ENCODE results near the gene CBLN3. TPM values are rescaled to one million over a fixed set of nuclear protein-coding genes. Genes with fewer than 3 reads are reported as not detected.

The CBLN3 gene
- total RNA-seq, 4 donors from 2014 or later = 0.79 to 9.7 (median 1.6) TPM

DNA sequence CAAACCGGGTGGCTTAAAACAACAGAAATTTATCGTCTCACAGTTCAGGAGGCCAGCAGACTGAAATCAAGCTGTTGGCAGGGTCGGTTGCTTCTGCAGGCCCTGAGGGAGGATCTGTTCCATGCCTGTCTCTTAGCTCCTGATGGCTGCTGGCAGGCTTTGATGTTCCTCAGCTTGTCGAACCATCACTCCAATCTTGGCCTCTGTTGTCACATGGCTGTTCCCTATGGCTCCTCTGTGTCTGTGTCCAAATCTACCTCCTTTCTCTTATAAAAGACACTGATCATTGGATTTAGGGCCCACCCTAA lies 47.5 kb downstream of the CBLN3 start:
- no peak for TF ChIP-seq POLR2AphosphoS5 (IDR thresholded peaks at IDR 0.05)
- TF ChIP-seq, protein P1, sequence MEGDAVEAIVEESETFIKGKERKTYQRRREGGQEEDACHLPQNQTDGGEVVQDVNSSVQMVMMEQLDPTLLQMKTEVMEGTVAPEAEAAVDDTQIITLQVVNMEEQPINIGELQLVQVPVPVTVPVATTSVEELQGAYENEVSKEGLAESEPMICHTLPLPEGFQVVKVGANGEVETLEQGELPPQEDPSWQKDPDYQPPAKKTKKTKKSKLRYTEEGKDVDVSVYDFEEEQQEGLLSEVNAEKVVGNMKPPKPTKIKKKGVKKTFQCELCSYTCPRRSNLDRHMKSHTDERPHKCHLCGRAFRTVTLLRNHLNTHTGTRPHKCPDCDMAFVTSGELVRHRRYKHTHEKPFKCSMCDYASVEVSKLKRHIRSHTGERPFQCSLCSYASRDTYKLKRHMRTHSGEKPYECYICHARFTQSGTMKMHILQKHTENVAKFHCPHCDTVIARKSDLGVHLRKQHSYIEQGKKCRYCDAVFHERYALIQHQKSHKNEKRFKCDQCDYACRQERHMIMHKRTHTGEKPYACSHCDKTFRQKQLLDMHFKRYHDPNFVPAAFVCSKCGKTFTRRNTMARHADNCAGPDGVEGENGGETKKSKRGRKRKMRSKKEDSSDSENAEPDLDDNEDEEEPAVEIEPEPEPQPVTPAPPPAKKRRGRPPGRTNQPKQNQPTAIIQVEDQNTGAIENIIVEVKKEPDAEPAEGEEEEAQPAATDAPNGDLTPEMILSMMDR (IDR thresholded peaks at IDR 0.05) = no peak
- TF ChIP-seq POLR2A (IDR thresholded peaks at IDR 0.05) = no peak
- WGBS, 2 donors (ENCODE audit: low coverage in 1 of 2) = 80 to 90% methylated on average over 2 to 4 of the region's 4 CpGs
- no peak overlapping the region for H3K27ac ChIP-seq
- H3K4me3 ChIP-seq = no peak overlapping the region
- H3K36me3 ChIP-seq = no peaks in the 10 kb centered on the region
- no peaks in the 10 kb centered on the region for H3K9me3 ChIP-seq
- no peaks in the 10 kb centered on the region for H3K27me3 ChIP-seq
- intact Hi-C loops (cut with DNase I; ENCODE audit: low total_unique reads) (no loop called here), in situ Hi-C loops (cut with MboI; ENCODE audit: low pct_ligation_motif_present in 1 of 4, low pct_unique_long_range_greater_than_20kb in 1 of 4, low sequenced_read_pairs in 3 of 4) (no loop called here)
- no peak for DNase-seq
- peaks cover 0 to 7% (median 0%) of the 10 kb centered on the region in 4 donors for H3K4me1 ChIP-seq

DNA sequence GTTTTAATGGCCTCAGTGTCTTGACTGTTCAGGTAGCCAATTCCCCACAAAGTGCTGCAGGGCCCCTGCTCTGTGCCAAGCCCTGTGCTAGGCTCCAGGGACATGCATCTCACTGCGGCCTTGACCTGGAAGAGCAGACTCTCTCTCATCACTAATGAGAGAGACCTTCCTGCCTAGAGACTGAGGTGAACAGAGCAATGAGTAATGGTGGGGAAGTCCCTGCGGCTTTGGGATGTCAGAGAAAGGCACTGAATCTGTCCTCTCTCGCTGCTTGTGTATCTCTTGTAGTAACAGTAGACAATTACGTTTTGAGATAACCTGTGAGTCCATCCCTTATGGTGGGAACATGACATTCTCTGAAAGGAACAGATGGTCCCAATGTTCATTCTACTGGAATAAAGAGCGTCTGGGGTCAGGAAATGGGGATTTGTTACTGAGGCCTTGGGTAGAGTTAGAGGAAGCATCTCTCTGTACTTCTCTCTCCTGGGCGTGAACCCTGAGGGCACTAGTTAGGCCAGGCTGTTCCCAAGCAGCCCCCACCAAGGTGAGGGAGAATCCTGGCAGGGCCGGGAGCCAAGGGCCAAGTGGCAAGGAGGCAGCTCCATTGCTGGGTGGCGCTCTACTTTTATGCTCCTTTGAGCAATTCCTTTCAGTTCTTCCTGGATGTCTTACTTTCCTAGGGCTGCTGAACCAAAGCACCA lies 48.0 kb downstream of the CBLN3 start:
- TF ChIP-seq POLR2AphosphoS5 (IDR thresholded peaks at IDR 0.05) (no peak), EP300 (IDR thresholded peaks at IDR 0.05; ENCODE audit: low read depth) (no peak), POLR2A (IDR thresholded peaks at IDR 0.05) (no peak)
- TF ChIP-seq, protein P1 (IDR thresholded peaks at IDR 0.05) = no peak
- DNase-seq = no peak
- no peak overlapping the region for H3K27ac ChIP-seq
- 76 to 78% methylated on average over 4 to 8 of the region's 8 CpGs for WGBS, 2 donors (ENCODE audit: low coverage in 1 of 2)
- no peak overlapping the region for H3K4me3 ChIP-seq
- in situ Hi-C loops (cut with MboI; ENCODE audit: low pct_ligation_motif_present in 1 of 4, low pct_unique_long_range_greater_than_20kb in 1 of 4, low sequenced_read_pairs in 3 of 4) = no loop called here
- H3K9me3 ChIP-seq = no peaks in the 10 kb centered on the region
- H3K4me1 ChIP-seq = peaks cover 0 to 7% (median 0%) of the 10 kb centered on the region in 4 donors
- H3K27me3 ChIP-seq = no peaks in the 10 kb centered on the region
- no peaks in the 10 kb centered on the region for H3K36me3 ChIP-seq
- intact Hi-C loops (cut with DNase I; ENCODE audit: low total_unique reads) = no loop called here

DNA sequence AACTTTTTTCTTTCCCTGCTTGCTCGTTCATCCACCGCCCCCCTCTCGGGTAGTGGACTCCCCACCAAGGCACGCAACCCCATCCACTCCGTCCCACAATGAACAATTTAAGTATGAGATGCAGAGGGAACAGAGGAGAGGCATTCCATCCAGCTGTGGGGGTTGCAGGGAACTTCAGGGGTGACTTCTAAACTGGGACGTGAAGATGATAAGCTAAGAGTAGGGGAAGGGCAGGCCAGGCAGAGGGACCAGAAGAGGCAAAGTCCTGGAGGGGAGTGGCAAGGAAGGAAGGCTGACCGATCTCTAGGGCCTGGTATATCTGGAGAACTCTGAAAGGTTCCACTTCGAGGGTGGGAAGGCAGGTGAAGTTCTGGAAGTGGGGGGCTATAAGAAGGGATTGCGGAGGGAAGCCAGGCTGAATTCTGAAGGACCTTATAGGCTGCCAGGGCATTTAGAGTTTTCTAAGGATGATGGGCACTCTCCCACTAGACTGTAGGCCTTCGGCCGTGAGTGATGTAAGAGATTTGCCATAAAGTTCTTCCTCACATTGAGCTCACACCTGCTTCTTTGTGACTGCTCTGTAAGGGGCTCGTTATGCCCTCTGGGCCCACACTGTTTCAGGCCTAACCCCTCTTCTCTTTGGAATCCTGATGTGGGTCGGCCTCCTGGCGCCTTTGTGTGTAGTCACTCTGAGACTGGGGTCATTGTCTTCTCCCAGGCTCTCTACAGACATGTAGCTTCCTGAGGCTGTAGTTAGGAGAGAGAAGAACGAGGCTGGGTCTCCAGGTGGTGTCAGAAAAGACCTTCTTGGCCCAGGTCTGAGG lies 49.3 kb downstream of the CBLN3 start:
- peaks cover 0 to 7% (median 0%) of the 10 kb centered on the region in 4 donors for H3K4me1 ChIP-seq
- H3K9me3 ChIP-seq = no peaks in the 10 kb centered on the region
- in situ Hi-C loops (cut with MboI; ENCODE audit: low pct_ligation_motif_present in 1 of 4, low pct_unique_long_range_greater_than_20kb in 1 of 4, low sequenced_read_pairs in 3 of 4) (no loop called here), intact Hi-C loops (cut with DNase I; ENCODE audit: low total_unique reads) (no loop called here)
- H3K27me3 ChIP-seq = no peaks in the 10 kb centered on the region
- no peak overlapping the region for H3K4me3 ChIP-seq
- no peak for DNase-seq
- 47 to 77% methylated on average over 3 to 15 of the region's 15 CpGs for WGBS, 2 donors (ENCODE audit: low coverage in 1 of 2)
- H3K36me3 ChIP-seq = no peaks in the 10 kb centered on the region
- no peak overlapping the region for H3K27ac ChIP-seq
- TF ChIP-seq, protein P1 (IDR thresholded peaks at IDR 0.05) = no peak
- no peak for TF ChIP-seq POLR2A (IDR thresholded peaks at IDR 0.05)

DNA sequence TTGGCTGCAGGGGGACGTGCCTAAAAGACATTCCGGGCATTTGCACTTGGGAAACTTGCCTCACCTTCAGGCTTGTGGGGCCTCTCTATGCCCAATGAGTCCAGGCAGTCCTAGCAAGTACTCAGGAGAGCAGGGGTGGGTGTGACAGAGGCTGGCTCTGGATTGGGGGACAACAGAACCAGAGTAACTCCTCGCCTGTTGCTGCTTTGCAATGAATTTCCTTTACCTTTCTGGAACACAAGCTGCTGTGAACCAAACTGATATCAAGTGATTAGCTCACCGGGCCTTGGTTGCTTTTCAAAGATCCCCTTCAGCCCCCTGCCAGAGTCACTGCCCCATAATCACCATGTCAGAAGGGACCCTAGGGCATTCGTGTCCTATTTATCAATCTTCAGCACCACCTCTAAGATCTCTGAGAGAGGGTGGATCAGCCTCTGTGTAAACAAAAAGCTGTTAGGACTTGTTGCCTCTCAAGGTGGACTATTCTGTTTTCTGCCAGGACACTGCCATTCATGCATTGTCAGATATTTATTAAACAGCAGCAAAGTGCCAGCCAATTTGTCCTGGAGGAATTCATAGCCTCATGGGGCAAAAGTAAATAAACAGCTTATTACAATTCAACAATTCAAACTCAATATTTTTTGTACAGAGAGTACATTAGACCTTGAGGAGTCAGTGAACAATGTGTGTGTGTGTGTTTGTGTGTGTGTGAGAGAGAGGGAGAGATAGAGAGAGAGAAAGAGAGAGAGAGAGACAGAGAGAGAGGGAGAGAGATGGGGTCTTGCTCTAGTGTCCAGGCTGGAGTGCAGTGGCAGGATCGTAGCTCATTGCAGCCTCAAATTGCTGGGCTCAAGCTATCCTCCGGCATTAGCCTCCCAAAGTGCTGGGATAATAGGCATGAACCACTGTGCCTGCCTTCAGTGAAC lies 50.2 kb downstream of the CBLN3 start:
- no peak overlapping the region for H3K4me3 ChIP-seq
- DNase-seq = no peak
- H3K27ac ChIP-seq = no peak overlapping the region
- in situ Hi-C loops (cut with MboI; ENCODE audit: low pct_ligation_motif_present in 1 of 4, low pct_unique_long_range_greater_than_20kb in 1 of 4, low sequenced_read_pairs in 3 of 4) (no loop called here), intact Hi-C loops (cut with DNase I; ENCODE audit: low total_unique reads) (no loop called here)
- 80 to 81% methylated on average over 1 to 7 of the region's 7 CpGs for WGBS, 2 donors (ENCODE audit: low coverage in 1 of 2)
- no peaks in the 10 kb centered on the region for H3K9me3 ChIP-seq
- H3K36me3 ChIP-seq = no peaks in the 10 kb centered on the region
- peaks cover 0 to 7% (median 0%) of the 10 kb centered on the region in 4 donors for H3K4me1 ChIP-seq
- TF ChIP-seq POLR2AphosphoS5 (IDR thresholded peaks at IDR 0.05) (no peak), POLR2A (IDR thresholded peaks at IDR 0.05) (no peak), EP300 (IDR thresholded peaks at IDR 0.05; ENCODE audit: low read depth) (no peak)
- TF ChIP-seq, protein P1 (IDR thresholded peaks at IDR 0.05) = no peak
- H3K27me3 ChIP-seq = no peaks in the 10 kb centered on the region
